NCI-H146 (cell line): ENCODE data around the gene SH3RF1.
"Not testable (repeated sequence)": the region's sequence is repeated elsewhere in the genome, so short reads cannot be mapped to it uniquely, and the experiment has no call there.

ENCODE experiments used
- DNase-seq: peaks from one replicate; lab custom pipeline; 2025; lab: John Stamatoyannopoulos, UW

SH3RF1 gene

GRCh38 chr4:169200361-169201030 lies 70.3 kb downstream of the SH3RF1 start:
- no peak for DNase-seq

GRCh38 chr4:169199184-169199583 lies 71.6 kb downstream of the SH3RF1 start:
- no peak for DNase-seq

- DNase-seq, result no peak
Measured at GRCh38 chr4:169198167-169198566, 72.6 kb downstream of the SH3RF1 start.

GRCh38 chr4:169197206-169197605 lies 73.5 kb downstream of the SH3RF1 start:
- not testable (repeated sequence) for DNase-seq

GRCh38 chr4:169195032-169195431 lies 75.7 kb downstream of the SH3RF1 start:
- no peak for DNase-seq

- not testable (repeated sequence) for DNase-seq
Measured at GRCh38 chr4:169189968-169190367, 80.8 kb downstream of the SH3RF1 start.

- no peak for DNase-seq
Measured at GRCh38 chr4:169189372-169189771, 81.4 kb downstream of the SH3RF1 start.

- no peak for DNase-seq
Measured at GRCh38 chr4:169188204-169188603, 82.6 kb downstream of the SH3RF1 start.

GRCh38 chr4:169185133-169185956 lies 85.4 kb downstream of the SH3RF1 start:
- DNase-seq, result no peak

- DNase-seq, result no peak
Measured at GRCh38 chr4:169184686-169185085, 86.1 kb downstream of the SH3RF1 start.

GRCh38 chr4:169184236-169184635 lies 86.5 kb downstream of the SH3RF1 start:
- DNase-seq, result no peak

- no peak for DNase-seq
Measured at GRCh38 chr4:169183581-169183980, 87.2 kb downstream of the SH3RF1 start.

- DNase-seq, result peak; percentile 0
Measured at GRCh38 chr4:169179609-169180521, 90.9 kb downstream of the SH3RF1 start.

- DNase-seq, result not testable (repeated sequence)
Measured at GRCh38 chr4:169178092-169178491, 92.7 kb downstream of the SH3RF1 start.

- no peak for DNase-seq
Measured at GRCh38 chr4:169175476-169175875, 95.3 kb downstream of the SH3RF1 start.

GRCh38 chr4:169175035-169175434 lies 95.7 kb downstream of the SH3RF1 start:
- no peak for DNase-seq

GRCh38 chr4:169174247-169174646 lies 96.5 kb downstream of the SH3RF1 start:
- no peak for DNase-seq

GRCh38 chr4:169167957-169168858 lies 102.5 kb downstream of the SH3RF1 start:
- DNase-seq, result no peak

GRCh38 chr4:169164669-169165415 lies 105.9 kb downstream of the SH3RF1 start:
- no peak for DNase-seq

GRCh38 chr4:169163947-169164668 lies 106.6 kb downstream of the SH3RF1 start:
- no peak for DNase-seq
